NB4 (cell line): Measurements from ENCODE around the gene ALAD.
A peak's percentile ranks its signal among the peaks of the same experiment; 100 is the strongest.

Experiments
- DNase-seq: peaks from one replicate; pipeline ENCODE4 v3.0.0; 2010; ENCODE audit warnings: low read depth
- H3K4me3 ChIP-seq: one replicate; pipeline ENCODE4 v1.5.1; 2011; ENCODE audit warnings: mild to moderate bottlenecking, low read depth, low read length, moderate library complexity
- MYC ChIP-seq: IDR thresholded peaks from 2 replicates; pipeline ENCODE4 v1.6.1; 2011; ENCODE audit warnings: low read depth, low read length
- POLR2A ChIP-seq: IDR thresholded peaks from 2 replicates; pipeline ENCODE4 v1.6.1; 2011; ENCODE audit warnings: mild to moderate bottlenecking; ENCODE audit not compliant: insufficient read length; ENCODE audit errors: extremely low read depth
- TF ChIP-seq, protein P1 (sequence below): IDR thresholded peaks from one replicate; pipeline ENCODE4 v1.5.1; 2012; ENCODE audit warnings: low read depth, low read length
- TF ChIP-seq, protein P2 (sequence below): IDR thresholded peaks from 2 replicates; pipeline ENCODE4 v1.6.1; 2011; ENCODE audit warnings: low read depth, low read length

ALAD gene

GRCh38 chr9:113355040-113355596 is 46.0 kb downstream of the ALAD start:
- peak; percentile 39 for DNase-seq

DNA sequence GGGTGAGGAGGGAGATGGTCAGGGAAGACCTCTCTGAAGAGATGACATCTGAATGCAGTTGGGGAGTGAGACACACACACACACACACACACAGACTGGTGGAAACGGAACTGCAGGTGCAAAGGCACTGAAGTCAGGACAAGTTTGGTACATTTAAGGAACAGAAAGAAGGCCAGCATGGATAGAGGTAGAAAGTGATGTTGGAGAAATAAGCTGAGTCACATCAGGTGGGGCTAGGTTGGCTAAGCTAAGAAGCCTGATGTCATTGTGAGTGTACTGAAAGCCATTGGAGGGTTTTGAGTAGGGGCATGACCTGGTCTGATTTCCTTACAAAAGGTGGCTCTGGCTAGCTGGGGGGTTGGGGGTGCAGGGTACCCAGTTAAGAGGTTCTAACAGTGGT is 48.7 kb downstream of the ALAD start:
- TF ChIP-seq, protein P1, sequence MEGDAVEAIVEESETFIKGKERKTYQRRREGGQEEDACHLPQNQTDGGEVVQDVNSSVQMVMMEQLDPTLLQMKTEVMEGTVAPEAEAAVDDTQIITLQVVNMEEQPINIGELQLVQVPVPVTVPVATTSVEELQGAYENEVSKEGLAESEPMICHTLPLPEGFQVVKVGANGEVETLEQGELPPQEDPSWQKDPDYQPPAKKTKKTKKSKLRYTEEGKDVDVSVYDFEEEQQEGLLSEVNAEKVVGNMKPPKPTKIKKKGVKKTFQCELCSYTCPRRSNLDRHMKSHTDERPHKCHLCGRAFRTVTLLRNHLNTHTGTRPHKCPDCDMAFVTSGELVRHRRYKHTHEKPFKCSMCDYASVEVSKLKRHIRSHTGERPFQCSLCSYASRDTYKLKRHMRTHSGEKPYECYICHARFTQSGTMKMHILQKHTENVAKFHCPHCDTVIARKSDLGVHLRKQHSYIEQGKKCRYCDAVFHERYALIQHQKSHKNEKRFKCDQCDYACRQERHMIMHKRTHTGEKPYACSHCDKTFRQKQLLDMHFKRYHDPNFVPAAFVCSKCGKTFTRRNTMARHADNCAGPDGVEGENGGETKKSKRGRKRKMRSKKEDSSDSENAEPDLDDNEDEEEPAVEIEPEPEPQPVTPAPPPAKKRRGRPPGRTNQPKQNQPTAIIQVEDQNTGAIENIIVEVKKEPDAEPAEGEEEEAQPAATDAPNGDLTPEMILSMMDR: no peak
- TF ChIP-seq, protein P2, sequence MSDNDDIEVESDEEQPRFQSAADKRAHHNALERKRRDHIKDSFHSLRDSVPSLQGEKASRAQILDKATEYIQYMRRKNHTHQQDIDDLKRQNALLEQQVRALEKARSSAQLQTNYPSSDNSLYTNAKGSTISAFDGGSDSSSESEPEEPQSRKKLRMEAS: no peak
- TF ChIP-seq POLR2A: no peak
- no peak for TF ChIP-seq MYC
- DNase-seq: no peak
- H3K4me3 ChIP-seq: no peak overlapping the region

More at GRCh38 chr9:113355040-113355596, 46.0 kb downstream of the ALAD start:
- TF ChIP-seq POLR2A: no peak
- TF ChIP-seq, protein P1: peak; percentile 29
- no peak for TF ChIP-seq MYC
- TF ChIP-seq, protein P2: no peak
- no peak overlapping the region for H3K4me3 ChIP-seq

DNA sequence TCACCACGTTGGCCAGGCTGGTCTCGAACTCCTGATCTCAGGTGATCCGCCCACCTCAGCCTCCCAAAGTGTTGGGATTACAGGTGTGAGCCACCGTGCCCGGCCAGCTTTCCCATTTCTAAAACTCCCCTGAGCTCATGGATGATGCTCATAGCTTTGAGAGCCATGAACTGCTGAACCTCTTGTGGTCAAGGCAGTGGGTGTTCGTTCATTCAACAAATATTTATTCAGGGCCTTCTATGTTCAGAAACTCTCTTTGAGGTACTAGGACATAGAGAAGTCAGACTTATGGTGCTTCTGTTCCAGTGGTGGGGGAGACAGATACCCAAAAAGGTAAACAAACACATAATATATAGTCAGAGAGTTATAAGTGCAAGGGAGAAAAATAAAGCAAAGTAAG is 49.1 kb downstream of the ALAD start:
- no peak overlapping the region for H3K4me3 ChIP-seq
- no peak for TF ChIP-seq POLR2A
- TF ChIP-seq, protein P2: no peak
- TF ChIP-seq, protein P1: no peak
- DNase-seq: no peak

DNA sequence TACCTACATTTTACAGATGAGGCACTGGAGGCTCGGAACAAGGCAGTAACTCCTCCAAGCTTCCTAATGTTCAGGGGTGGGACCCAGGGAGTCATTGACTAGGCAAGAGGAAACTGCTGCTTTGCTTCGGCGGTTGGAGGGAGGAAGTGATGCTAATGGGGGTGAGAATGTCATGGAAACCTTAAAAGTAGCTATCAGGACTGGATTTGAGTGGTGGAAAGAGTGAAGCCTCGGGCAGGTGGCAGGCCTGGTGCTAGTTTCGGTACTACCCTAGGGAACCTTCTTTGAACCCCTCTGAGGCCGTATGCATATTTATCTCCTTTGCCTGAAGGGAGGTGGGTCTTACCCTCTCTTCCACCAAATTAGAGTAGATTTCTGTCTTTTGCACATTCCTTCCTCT is 50.1 kb downstream of the ALAD start:
- TF ChIP-seq, protein P2: no peak
- TF ChIP-seq, protein P1: no peak
- TF ChIP-seq POLR2A (no peak), MYC (no peak)
- peak; percentile 53 for DNase-seq
- no peak overlapping the region for H3K4me3 ChIP-seq

GRCh38 chr9:113350107-113350661 is 50.9 kb downstream of the ALAD start:
- TF ChIP-seq, protein P1: no peak
- no peak for TF ChIP-seq POLR2A
- no peak for TF ChIP-seq MYC
- TF ChIP-seq, protein P2: no peak
- DNase-seq: no peak
- no peak overlapping the region for H3K4me3 ChIP-seq
